IPS-NIHi11 (cell line): ENCODE measurements around the gene CRHR2.
"Not testable (repeated sequence)": the region's sequence is repeated elsewhere in the genome, so short reads cannot be mapped to it uniquely, and the experiment has no call there.

Experiments
- DNase-seq: peaks from one replicate; pipeline ENCODE4 v3.0.0; 2012; ENCODE audit warnings: mixed read lengths, low spot score

The CRHR2 gene

DNA sequence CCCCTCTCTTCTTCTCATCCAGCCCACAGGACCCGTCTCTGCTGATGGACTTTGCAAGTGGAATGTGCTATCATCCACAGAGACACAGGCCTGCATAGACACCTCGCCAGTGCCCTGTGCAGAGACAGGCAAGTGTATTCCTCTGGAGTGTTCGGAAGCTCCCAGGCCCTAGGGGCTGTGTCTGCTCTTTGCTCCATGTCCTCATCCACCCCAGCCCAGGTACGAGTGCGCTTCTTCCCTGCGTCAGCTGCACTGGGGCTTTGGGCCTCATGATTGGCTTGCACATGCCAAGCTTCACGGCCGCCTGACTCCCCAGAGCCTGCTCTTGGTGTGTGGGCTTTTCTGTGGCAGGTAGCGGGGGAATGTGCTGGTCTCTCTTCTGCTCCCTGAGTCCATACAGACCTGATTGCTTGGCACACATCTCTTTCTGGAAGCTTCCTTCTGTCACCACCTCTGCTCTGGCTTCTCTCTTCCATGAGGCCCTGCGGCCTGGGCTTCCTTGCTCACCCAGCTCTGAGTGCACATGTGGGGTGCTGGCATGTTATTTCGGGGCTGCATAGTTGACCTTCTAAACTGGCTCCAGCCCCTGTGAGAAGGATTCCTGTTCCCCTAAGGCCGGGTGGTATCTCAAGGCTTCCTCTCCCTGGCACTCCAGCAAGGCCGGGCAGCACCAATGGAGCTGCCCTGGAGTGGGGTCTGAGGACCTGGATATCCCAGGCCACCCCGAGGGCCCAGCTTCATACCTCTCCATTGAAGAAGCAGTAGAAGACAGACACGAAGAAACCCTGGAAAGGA lies 27.8 kb downstream of the CRHR2 start:
- DNase-seq = no peak

DNA sequence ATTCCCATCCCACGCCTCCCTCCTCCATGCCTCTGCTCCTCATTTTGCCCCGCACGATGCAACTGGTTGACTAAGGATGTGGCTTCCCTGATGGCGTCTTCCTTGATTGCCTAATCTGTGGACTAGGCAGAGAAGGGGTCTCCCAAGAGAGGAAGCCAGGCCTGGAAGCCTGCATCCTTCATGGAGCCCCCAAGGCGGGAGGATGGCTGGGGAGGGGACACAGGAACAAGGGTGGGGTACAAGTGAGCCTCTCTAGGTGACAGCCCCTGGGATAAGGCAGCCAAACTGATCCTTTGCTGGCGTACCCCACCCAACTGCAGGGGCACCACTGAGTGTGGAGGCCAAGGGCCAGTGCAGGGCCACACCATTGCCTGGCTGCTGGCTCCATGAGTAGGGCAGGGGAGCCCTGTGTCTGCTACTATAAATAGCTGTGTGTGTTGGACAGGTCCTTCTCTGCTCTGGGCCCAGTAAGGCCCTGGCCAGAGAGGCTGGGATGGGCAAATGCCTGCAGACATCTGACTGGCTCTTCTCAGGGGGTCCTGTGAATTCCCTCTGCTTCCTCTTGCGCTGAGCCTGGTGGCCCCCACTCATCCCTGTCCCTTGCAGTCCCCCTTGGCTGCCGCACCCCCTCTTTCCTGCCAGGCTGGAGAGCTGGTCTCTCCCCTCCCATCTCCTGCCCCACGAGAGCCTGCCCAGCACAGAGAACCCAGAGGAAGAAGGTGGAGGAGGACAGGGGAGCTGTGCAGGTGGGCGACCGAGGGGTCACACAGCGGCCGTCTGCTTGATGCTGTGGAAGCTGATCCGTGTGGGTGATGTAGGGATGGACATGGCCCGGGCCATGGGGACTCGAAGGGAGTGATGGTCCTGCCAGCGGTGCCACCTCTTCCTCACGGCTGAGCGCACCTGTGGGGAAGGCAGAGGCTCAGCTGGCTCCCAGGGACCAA lies 29.3 kb downstream of the CRHR2 start:
- no peak for DNase-seq

DNA sequence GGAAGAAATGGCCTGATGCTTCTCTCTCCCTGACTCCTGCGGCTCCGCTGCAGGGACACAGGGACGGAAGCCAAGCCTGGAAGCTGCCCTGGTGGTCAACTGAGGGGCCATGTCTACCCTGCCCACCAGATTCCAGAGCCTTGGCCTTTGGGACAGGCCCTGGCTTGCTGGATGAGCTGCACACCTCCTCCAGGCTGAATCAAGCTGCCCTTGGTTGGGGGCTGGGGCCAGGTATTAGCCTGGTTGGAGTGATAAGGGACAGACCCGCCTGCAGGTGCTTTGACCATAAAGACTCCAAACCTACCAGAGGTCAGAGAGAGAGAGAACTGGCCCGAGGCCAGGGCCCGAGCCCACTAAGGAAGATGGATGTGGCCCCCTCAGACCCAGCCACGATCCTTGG lies 30.1 kb downstream of the CRHR2 start:
- DNase-seq = no peak

DNA sequence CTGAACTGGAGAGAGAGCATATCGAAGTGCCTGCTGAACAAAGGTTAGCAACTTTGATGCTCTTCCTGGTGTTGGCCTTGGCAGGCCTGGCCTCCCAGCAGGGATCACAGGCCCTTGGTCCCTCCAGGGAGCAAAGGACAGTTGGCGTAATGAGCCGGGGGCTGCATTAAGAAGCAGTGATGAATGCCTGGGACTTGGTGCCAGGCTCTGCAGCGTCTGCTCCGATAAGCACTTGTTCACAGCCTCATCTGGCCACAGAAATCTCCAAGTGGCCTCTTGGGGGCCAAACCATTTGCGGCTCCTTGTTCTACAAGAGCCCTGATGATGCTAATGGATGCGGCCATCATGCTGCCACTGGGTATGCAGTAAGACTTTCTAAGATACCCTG lies 31.8 kb downstream of the CRHR2 start:
- no peak for DNase-seq

DNA sequence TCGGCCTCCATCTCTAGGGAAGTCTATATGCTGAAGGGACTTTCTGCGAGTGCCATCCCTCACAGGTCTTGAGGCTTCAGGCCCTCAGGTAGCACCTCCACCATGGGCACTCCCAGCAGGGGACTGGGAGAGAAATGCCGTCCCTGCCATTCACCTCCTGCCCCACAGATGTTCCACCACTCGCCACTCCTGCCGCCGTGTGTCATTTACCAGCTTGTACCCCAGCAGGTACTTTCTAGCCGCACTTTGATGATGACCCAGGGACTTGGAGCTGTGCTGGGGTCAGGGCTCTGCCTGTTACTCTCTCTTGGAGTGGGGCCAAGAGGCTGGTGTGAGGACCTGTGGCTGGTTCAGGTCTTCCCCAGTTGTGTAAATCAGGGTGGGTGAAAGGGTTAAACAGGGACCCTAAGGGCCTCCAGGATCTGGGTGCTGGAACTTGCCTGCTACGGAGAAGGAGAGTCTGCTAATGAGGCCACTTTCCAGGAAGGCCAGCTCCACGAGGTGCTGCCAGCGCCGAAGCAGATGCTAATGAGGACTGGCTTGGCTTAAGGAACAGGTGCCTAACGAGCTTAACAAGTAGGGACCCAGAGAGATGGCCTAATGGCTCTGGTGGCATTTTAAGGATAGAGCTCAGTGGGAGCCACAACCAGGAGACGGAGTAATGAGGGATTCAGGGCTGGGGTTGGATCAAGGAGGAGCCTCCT lies 32.4 kb downstream of the CRHR2 start:
- DNase-seq = no peak

DNA sequence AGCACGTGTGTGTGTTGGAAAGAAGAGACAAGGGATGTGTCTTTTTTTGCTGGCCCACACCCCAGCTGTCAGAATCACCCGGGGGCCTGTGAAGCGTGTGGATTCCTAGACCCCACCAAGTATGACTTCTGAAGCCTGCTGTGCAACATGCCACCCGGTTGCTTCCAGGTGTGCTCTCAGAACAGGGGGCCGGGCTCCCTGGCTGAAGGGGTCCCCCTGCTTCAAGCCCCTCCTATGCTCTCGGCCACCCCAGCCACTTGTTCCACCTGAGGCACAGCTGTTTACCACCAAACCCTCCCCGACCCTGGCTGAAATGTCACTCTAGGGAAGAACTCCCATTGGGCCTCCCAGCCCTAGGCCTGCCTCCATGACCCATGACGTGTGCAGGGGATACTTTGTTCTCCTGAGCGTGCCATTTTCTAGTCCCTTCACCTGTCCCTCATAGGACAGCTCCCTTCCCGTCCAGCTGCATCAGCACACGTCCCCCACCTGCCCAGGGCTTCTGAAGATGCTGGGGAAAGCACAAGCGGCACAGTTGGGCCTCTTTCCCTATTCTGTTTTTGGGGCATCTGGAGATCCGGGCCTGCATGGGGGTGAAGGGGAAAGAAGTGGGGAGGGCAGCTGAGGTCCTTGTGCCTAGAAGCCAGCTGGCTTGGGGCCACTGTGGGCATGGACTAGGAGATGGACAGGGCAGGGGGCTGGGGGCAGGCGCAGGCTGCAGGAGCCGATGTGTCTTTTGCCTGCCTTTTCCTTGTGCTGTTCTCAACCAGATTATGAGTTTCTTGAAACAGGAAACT lies 33.3 kb downstream of the CRHR2 start:
- DNase-seq = no peak

DNA sequence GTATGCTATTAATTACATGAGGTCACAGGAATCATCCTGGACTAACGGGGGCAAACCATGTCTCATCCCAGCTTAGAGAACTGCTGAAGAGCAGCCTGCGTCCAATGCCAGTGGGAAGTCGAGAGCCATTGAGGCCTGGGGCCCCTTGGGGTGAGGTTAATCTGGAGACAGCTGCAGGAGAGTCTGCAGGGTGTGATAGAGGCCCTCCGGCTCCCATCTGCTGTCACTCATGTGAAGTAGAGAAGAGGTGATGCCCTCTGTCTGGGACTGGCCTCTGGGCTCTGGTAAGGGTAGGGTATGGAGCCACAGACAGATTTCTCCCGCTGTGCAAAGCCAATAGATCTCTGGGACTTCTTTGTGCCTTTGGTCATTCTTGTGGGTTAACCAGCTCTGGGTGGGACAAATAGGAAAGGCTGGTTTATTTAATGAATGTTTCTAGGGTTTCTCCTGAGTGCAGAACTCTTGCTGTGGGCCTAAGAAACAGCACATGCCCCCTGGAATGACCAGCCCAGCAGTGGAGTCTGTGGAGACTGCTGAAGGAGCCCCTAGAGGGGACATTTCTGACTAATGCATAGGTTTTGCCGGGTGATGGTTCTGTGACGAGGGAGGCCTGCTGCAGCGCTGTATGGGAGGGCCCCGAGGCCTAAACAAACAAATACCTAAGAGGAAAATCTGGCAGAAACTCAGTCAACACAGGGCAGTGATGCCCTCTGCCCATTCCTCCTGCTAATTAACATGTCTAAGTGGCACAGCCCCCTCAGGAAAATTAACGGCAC lies 34.5 kb downstream of the CRHR2 start:
- no peak for DNase-seq

DNA sequence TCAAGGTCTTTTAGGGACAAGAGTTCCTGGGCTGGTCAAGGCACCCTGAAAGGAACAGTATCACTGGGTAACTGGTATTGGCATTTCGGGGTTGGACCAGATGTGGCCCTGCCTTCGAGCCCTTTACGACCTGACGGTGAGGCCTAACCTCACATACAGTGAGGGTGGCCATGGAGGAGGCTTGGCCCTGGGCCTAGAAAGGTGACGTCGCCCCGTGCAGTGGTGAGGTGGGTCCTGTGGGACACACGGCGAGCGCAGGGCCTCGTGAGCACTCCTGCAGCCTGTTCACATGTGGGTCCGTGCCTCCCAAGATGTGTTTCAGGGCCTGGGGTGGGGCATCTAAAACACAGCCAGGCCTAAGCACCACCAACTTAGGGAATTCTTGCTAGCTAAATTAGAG lies 36.1 kb downstream of the CRHR2 start:
- no peak for DNase-seq

DNA sequence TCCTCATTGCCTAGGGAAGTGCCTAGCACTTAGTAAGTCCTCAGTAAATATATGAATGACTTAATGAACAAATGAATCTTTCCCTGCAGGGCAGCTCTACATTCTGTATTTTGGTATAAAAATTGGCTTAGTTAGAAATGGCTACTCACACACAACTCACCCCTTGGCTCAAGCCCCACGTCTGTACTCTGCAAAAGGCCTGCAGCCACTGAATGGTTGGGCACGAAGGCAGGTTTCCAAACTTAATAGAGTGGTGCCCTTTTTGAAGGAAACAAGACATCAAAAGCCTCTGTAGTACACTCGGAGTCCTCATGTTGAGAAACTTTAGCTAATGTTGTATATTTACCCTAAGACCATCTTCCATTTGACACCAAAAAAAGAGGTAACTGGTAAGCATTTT lies 36.6 kb downstream of the CRHR2 start:
- DNase-seq = no peak

DNA sequence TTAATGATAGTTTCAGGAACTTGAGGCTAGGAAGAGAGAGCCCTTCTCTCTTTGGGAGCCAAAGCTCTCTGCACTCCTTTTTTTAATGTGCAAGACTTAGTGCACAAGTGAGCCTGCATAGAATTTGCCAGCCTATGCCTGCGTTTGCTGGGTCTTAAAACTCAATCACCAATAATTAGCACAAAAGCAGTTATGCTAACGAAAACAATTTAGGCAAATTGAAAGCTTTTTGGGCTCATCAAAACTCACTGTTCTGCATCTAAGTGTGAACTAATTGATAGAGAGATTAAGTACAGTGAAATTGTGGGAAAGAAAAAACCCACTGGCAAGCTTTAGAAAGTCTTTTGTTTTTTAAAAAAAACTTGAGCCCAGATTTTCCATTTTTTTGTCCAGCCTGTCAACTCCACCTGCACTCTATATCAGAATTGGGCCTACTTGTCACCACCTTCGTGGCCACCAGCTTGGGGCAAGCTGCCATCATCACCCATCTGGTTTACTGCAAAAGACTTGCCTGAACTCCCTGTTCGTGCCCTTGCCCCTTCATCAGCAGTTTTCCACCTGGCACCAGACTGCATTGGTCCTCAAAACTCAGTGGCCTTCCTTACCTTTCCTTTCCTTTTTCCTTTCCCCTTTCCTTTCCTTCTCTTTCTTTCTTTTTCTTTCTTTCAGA lies 37.8 kb downstream of the CRHR2 start:
- no peak for DNase-seq

DNA sequence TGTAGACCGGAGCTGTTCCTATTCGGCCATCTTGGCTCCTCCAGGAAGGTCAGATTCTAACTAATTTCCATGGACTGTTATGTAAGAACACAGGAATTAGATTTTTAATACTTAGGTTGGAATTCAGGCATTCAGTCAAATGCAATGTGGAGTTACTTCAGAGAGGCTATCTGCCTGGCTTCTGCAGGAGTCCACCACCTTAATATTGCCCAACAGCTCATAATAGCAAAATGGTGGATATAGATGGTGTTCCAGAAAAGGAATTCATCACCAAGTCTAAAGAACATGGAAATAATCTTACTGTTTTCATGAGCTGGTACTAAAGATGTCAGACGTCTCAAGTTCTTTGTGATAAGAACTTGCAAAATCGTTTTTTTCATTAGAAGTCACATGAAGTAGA lies 39.5 kb downstream of the CRHR2 start:
- no peak for DNase-seq

DNA sequence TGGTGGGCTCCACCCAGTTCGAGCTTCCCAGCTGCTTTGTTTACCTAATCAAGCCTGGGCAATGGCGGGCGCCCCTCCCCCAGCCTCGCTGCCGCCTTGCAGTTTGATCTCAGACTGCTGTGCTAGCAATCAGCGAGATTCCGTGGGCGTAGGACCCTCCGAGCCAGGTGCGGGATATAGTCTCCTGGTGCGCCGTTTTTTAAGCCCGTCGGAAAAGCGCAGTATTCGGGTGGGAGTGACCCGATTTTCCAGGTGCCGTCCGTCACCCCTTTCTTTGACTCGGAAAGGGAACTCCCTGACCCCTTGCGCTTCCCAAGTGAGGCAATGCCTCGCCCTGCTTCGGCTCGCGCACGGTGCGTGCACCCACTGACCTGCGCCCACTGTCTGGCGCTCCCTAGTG lies 39.9 kb downstream of the CRHR2 start:
- not testable (repeated sequence) for DNase-seq

DNA sequence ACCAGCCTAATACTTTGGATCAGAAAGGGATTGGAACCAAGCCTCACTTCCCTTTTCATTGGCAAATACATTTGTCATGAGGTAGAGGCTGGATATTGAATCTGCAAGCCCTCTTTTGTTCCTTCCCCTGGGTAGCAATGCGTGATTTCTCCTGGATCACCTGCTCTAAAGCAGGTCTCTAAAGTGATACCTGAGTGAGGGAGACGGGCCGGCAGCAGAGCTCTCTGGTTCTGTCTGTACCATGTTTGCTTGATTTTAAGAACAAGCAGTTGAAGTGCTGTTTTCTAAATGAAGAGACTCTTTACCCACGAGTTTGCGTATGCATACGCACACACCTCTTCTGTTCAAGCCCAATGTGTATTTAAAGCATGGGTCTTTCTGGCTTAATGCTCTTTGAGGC lies 46.5 kb downstream of the CRHR2 start:
- no peak for DNase-seq

DNA sequence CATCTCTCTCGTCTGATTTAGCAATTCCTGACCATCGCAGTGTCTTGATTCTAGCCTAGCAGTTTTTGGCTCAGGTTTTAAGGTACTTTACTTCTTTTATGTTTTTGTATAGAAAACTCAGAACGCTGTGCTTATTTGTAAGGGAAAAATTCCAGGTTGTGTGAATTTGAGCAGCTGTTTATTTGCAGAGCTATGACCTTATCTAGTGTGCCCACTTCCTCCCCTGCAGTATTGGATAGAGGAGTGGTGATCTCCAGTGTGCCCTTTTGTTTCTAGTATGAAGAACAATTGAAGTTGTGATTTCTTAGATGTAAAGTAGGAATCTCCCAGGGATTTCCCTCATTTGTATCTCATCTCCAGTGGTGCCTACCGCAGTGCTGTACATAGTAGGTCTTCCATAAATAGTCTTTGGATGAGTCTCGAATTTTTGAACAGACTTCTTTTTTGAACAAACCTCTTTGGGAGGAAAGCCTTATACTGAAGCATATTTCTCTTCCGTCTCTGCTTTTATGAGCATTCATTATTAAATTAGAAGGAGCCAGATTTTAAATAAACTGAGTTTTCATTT lies 47.5 kb downstream of the CRHR2 start:
- DNase-seq = no peak

DNA sequence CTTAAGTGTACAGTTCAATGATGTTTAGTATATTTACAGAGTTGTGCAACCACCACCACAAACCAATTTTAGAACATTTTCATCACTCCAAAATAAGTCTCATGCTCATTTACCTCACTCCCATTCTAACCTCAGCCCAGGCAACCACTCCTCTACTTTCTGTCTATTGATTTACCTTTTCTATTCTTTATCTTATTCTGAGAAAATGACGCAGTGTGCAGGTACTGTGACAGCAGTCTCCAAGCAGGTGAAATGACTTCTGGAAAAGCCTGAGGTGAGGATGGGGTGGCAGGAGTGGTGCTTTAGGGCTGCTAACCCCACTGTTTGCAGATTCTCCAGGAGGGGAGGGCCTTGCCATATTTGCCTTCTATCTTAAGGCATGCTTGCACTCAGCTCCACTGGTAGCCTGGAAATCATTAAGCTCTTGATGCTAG lies 48.0 kb downstream of the CRHR2 start:
- DNase-seq = no peak

DNA sequence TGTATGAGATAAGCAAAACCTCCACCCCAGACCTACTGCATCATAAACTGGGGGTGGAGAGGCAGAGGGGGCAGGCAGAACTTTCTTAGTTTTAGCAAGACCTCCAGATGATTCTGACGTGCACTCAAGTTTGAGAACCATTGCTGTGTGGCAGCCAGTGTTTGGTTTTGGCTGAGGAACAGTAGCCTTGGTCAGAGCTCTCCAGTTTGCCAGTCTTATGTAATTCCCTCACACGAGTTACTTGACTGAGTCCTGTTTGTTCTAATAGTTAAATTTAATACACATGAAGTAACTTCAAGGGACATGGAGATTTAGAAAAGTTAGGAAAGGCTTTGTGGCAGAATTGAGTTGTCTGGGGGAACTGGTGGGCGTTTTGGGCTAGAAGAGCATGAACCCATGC lies 49.0 kb downstream of the CRHR2 start:
- no peak for DNase-seq

DNA sequence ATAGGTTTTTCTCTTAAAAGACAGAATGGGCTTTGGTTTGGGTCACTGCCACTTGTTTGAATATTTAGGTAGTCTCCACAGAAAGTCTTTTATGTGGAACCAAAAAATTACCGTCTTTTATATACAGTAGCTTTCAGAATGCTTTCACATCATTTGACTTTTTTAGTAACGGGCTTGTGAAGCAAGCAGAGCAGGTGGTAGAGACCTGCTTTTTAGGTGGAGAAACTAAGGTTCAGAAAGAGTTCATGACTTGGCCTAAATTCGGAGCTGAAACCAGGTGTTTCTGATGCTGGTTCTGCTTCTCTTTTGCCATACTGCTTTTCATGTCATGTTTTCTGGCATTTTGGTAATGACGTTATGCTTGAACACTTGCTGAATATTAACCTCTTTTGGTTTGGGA lies 51.3 kb downstream of the CRHR2 start:
- no peak for DNase-seq

DNA sequence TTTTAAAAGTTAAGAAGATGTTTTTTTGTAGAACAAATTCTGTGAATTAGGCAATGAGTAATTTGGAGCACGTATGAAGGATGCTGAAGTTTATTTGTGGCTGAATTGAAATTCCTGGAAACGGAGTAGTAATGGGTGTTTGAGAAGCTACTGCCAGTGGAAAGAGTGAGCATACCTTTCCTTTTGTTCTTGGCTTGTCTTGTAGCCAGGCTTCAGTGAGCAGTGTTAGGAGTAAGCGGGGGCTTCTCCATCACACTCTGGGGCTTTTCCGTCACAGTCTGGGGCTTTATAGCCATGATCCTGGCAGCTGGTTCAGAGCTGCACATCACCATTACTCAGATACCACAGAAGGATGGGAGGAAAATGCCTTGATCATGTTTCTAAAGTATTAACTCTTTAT lies 55.2 kb downstream of the CRHR2 start:
- DNase-seq = no peak

DNA sequence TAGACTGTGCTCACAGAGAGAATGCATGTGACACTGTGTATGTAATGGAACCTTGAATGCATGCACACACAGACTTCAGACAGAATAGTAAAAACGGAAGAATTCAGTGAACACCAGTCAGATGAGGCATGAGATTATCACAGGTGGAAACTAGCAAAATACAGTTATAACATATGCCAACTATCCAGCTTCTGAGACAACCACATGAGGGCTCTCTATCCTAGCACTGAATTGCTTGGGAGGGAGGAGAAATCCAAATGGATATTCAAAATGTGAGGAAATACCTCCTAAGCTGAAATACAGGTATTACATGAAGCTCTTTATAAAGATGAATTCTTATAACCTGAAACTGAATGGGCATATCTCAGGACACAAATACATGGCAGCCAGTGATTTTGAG lies 57.0 kb downstream of the CRHR2 start:
- DNase-seq = no peak

DNA sequence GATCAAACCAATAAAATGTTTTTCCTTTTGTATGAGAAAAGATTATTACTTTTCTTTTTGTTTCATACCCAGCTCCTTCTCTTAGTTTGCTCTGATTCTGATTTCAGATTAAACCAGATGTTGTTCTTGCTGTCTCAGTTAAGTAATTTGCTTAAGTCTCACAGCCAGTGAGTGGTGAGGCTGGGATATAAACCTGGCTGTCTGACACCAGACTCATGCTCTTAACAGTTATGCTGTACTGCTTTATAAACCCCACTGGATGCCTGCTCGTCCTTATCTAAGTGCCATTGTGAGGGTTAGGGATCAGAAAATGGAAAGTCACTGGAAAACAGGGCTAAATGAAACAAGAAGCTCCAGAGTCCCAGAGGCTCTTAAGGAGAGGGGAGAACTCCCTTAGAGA lies 63.3 kb downstream of the CRHR2 start:
- no peak for DNase-seq
